OCI-LY1 (cell line): ENCODE results near the gene SHH.
"Not testable (repeated sequence)": the region's sequence is repeated elsewhere in the genome, so short reads cannot be mapped to it uniquely, and the experiment has no call there.

Source experiments
- H2AFZ ChIP-seq: fragments of 200-600 bp; sonication (generic), shearing (Covaris generic); 2 replicates; pipeline ENCODE4 v1.6.0; 2014; ENCODE audit warnings: antibody characterized with exemption, mild to moderate bottlenecking, low read length
- H3F3A ChIP-seq: fragments of 200-600 bp; sonication (generic), shearing (Covaris generic); 2 replicates; pipeline ENCODE4 v1.6.0; 2014; ENCODE audit warnings: mild to moderate bottlenecking, antibody characterized with exemption, low read length, moderate library complexity; ENCODE audit not compliant: insufficient read depth
- H3K27ac ChIP-seq: fragments of 200-600 bp; sonication (generic); 2 replicates; pipeline ENCODE4 v1.5.1; 2014; ENCODE audit warnings: low read length, mixed run types, mild to moderate bottlenecking, low read depth; ENCODE audit not compliant: poor library complexity, severe bottlenecking
- H3K27me3 ChIP-seq: fragments of 200-600 bp; sonication (generic); 2 replicates; pipeline ENCODE4 v1.6.0; 2014; ENCODE audit warnings: antibody characterized with exemption, mild to moderate bottlenecking, low read length, moderate library complexity; ENCODE audit not compliant: insufficient read depth
- H3K36me3 ChIP-seq: fragments of 200-600 bp; sonication (generic); 2 replicates; pipeline ENCODE4 v1.6.1; 2014; ENCODE audit warnings: mild to moderate bottlenecking, antibody characterized with exemption, low read length, moderate library complexity, mixed read lengths; ENCODE audit not compliant: insufficient read depth
- H3K4me1 ChIP-seq: fragments of 200-600 bp; sonication (generic); 2 replicates; pipeline ENCODE4 v1.5.1; 2014; ENCODE audit warnings: mild to moderate bottlenecking, low read length, moderate library complexity; ENCODE audit not compliant: insufficient read depth, severe bottlenecking
- H3K4me2 ChIP-seq: fragments of 200-600 bp; sonication (generic), shearing (Covaris generic); 2 replicates; pipeline ENCODE4 v1.6.1; 2014; ENCODE audit warnings: low read length
- H3K4me3 ChIP-seq: fragments of 200-600 bp; sonication (generic); 2 replicates; pipeline ENCODE4 v1.5.1; 2014; ENCODE audit warnings: low read length, low read depth, mild to moderate bottlenecking, mixed read lengths; ENCODE audit not compliant: poor library complexity, severe bottlenecking
- H3K79me2 ChIP-seq: fragments of 200-600 bp; shearing (Covaris generic); 2 replicates; pipeline ENCODE4 v1.6.1; 2016; ENCODE audit warnings: mixed run types, low read length, mixed read lengths; ENCODE audit not compliant: insufficient read depth
- H3K9ac ChIP-seq: fragments of 200-600 bp; sonication (generic), shearing (Covaris generic); 2 replicates; pipeline ENCODE4 v1.6.1; 2014; ENCODE audit warnings: mild to moderate bottlenecking, low read length, mixed read lengths
- H3K9me2 ChIP-seq: fragments of 200-600 bp; sonication (generic), shearing (Covaris generic); 2 replicates; pipeline ENCODE4 v1.6.1; 2014; ENCODE audit warnings: low read depth, mild to moderate bottlenecking, low read length, mixed read lengths
- H3K9me3 ChIP-seq: fragments of 200-600 bp; shearing (Covaris generic); 2 replicates; pipeline ENCODE4 v1.6.1; 2014; ENCODE audit warnings: low read length, mixed read lengths
- H4K20me1 ChIP-seq: fragments of 200-600 bp; sonication (generic), shearing (Covaris generic); 2 replicates; pipeline ENCODE4 v1.6.0; 2016; ENCODE audit warnings: mild to moderate bottlenecking, low read length; ENCODE audit not compliant: insufficient read depth
- CTCF ChIP-seq: fragments of 200-600 bp; sonication (generic), shearing (Covaris generic); IDR thresholded peaks from 2 replicates; pipeline ENCODE4 v1.5.1; 2017; ENCODE audit warnings: mild to moderate bottlenecking, antibody characterized with exemption, low read length, moderate library complexity, mixed read lengths
- EZH2 ChIP-seq: fragments of 200-600 bp; sonication (generic), shearing (Covaris generic); IDR thresholded peaks from 2 replicates; pipeline ENCODE4 v1.8.0; 2017; ENCODE audit warnings: borderline replicate concordance, mixed run types, mild to moderate bottlenecking, antibody characterized with exemption, low read length, moderate library complexity, mixed read lengths

SHH gene

GRCh38 chr7:155818154-155818819 is 6.0 kb upstream of the SHH start:
- no peak overlapping the region for H2AFZ ChIP-seq
- no peak overlapping the region for H3K4me2 ChIP-seq
- no peaks in the 10 kb centered on the region for H3K79me2 ChIP-seq
- no peaks in the 10 kb centered on the region for H3F3A ChIP-seq
- H3K4me1 ChIP-seq: no peaks in the 10 kb centered on the region
- H3K27ac ChIP-seq: no peak overlapping the region
- H3K9me3 ChIP-seq: no peaks in the 10 kb centered on the region
- TF ChIP-seq EZH2 (no peak), CTCF (no peak)
- H3K27me3 ChIP-seq: peaks cover 4% of the 10 kb centered on the region; the same call in 1 of the 2 replicates
- no peak overlapping the region for H3K9ac ChIP-seq
- no peaks in the 10 kb centered on the region for H3K9me2 ChIP-seq
- H3K36me3 ChIP-seq: no peaks in the 10 kb centered on the region
- no peaks in the 10 kb centered on the region for H4K20me1 ChIP-seq
- no peak overlapping the region for H3K4me3 ChIP-seq

DNA sequence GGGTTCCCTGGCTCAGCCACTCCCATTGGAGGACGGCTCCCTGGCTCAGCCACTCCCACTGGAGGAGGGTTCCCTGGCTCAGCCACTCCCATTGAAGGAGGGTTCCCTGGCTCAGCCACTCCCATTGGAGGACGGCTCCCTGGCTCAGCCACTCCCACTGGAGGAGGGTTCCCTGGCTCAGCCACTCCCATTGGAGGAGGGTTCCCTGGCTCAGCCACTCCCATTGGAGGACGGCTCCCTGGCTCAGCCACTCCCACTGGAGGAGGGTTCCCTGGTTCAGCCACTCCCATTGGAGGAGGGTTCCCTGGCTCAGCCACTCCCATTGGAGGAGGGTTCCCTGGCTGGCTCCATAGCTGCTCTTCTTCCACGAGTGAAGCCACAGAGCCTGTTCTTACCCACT is 5.3 kb upstream of the SHH start:
- not testable (repeated sequence) for H3K4me2 ChIP-seq

DNA sequence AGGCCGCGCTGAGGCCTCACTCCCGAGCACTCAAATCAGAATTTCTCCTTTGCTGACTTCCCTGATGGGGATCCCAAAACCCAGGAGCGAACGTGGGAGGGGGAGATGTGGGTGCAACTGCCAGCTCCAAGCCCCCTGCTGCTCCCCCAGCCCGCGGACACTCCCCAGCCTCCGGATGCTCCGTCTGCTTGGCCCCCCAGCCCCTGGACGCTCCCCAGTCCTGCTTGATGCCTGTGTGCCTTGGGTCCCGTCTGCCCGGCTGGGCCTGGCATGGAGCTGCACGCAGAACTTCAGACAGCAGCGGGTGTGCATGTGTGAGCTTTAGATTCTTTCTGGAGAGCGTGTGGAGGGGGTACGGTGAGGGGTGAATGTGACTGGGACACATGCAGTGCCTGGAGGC is 4.7 kb upstream of the SHH start:
- Histone ChIP-seq H3K9ac (no peak overlapping the region), H3K4me2 (no peak overlapping the region), H3K27me3 (no peaks in the 10 kb centered on the region), H3K4me1 (no peaks in the 10 kb centered on the region), H3K4me3 (no peak overlapping the region), H3K9me2 (no peaks in the 10 kb centered on the region), H3K27ac (no peak overlapping the region), H3K79me2 (no peaks in the 10 kb centered on the region), H3F3A (no peaks in the 10 kb centered on the region), H3K9me3 (no peaks in the 10 kb centered on the region), H3K36me3 (no peaks in the 10 kb centered on the region), H4K20me1 (no peaks in the 10 kb centered on the region), H2AFZ (no peak overlapping the region)
- no peak for TF ChIP-seq EZH2
- TF ChIP-seq CTCF: no peak

More for the DNA sequence above, 5.3 kb upstream of the SHH start:
- not testable (repeated sequence) for H3K27me3 ChIP-seq, H4K20me1 ChIP-seq, H3K4me3 ChIP-seq, H2AFZ ChIP-seq, H3K36me3 ChIP-seq, H3K4me1 ChIP-seq, H3K9ac ChIP-seq, H3K79me2 ChIP-seq, H3K9me3 ChIP-seq, H3F3A ChIP-seq, H3K9me2 ChIP-seq, H3K27ac ChIP-seq

DNA sequence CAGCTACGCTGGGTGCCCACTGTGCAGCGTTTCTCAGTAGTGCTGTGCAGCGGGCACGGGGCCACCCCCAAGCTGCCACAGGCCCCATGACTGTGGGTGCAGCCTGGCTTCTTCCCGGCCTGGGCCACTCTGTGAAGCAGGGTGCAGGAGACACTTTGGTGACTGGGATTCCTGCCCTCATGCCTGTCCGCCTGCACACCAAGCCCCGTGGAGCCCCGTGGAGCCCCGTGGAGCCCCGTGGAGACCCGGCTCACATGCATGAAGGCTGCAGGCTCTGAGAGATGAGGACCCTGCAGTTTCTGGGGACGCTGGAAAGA is 3.9 kb upstream of the SHH start:
- Histone ChIP-seq H3K27me3 (no peaks in the 10 kb centered on the region), H3K9me3 (no peaks in the 10 kb centered on the region), H3K9me2 (no peaks in the 10 kb centered on the region), H3K79me2 (no peaks in the 10 kb centered on the region), H3F3A (no peaks in the 10 kb centered on the region), H2AFZ (no peak overlapping the region), H3K4me2 (no peak overlapping the region), H3K36me3 (no peaks in the 10 kb centered on the region), H3K27ac (no peak overlapping the region), H3K4me3 (no peak overlapping the region), H3K9ac (no peak overlapping the region), H4K20me1 (no peaks in the 10 kb centered on the region), H3K4me1 (no peaks in the 10 kb centered on the region)
- no peak for TF ChIP-seq EZH2
- TF ChIP-seq CTCF: no peak
